Measurements from ENCODE around the gene PDE9A. TPM values are rescaled to one million over a fixed set of nuclear protein-coding genes. Genes with fewer than 3 reads are reported as not detected.

PDE9A gene
- total and polyA plus RNA-seq, 2 experiments from 2014 or later, result 26.5 to 31.1 TPM

GRCh38 chr21:42785666-42786427, 132.4 kb downstream of the PDE9A start:
- Histone ChIP-seq H3K27me3 (ENCODE audit: insufficient read depth) (peaks cover 13% of the 10 kb centered on the region), H3K4me3 (no peak overlapping the region), H3K4me2 (no peak overlapping the region), H3K36me3 (ENCODE audit: insufficient read depth) (no peaks in the 10 kb centered on the region), H2AFZ (no peak overlapping the region), H3K4me1 (ENCODE audit: insufficient read depth) (peaks cover 19% of the 10 kb centered on the region), H4K20me1 (replicated peaks; ENCODE audit: insufficient read depth) (no peaks in the 10 kb centered on the region), H3K27ac (ENCODE audit: low read depth) (no peak overlapping the region), H3K9me2 (ENCODE audit: insufficient read depth) (no peaks in the 10 kb centered on the region), H3K79me2 (replicated peaks; ENCODE audit: insufficient read depth) (no peaks in the 10 kb centered on the region), H3F3A (replicated peaks; ENCODE audit: low read depth) (peaks cover 15% of the 10 kb centered on the region; the same call in 1 of the 2 replicates)
- no peak for DNase-seq (ENCODE audit: low spot score)
- H3K9me3 Mint-ChIP-seq, result peaks cover 7% of the 10 kb centered on the region
- ATAC-seq, result no peak
- H3K27ac Mint-ChIP-seq, result no peak overlapping the region
- H3K36me3 Mint-ChIP-seq (ENCODE audit: low read depth), result peaks cover 5% of the 10 kb centered on the region; the same call in 2 of the 3 replicates
- H3K4me3 Mint-ChIP-seq, result no peak overlapping the region
- H3K4me1 Mint-ChIP-seq, result peaks cover 33% of the 10 kb centered on the region; the same call in 2 of the 3 replicates
- TF ChIP-seq ZNF114 (CRISPR knock-in tag; IDR thresholded peaks at IDR 0.05) (no peak), POLR2AphosphoS5 (IDR thresholded peaks at IDR 0.05; ENCODE audit: low read depth) (no peak), EZH2 (IDR thresholded peaks at IDR 0.05; ENCODE audit: low read depth, unreplicated experiment) (no peak), ETS1 (IDR thresholded peaks at IDR 0.05) (no peak), STAT1 (IDR thresholded peaks at IDR 0.05; ENCODE audit: unreplicated experiment) (no peak), NANOG (IDR thresholded peaks at IDR 0.05; ENCODE audit: borderline replicate concordance) (no peak), EZH2phosphoT487 (IDR thresholded peaks at IDR 0.05; ENCODE audit: unreplicated experiment) (no peak), CTCF (conservative IDR thresholded peaks at IDR 0.05; ENCODE audit: low read depth in 2 of 2) (no peak), CREB1 (CRISPR knock-in tag; IDR thresholded peaks at IDR 0.05; ENCODE audit: low read depth) (no peak), ZNF462 (CRISPR knock-in tag; IDR thresholded peaks at IDR 0.05) (no peak), ZNF331 (CRISPR knock-in tag; IDR thresholded peaks at IDR 0.05; ENCODE audit: low read depth) (no peak), REST (IDR thresholded peaks at IDR 0.05; ENCODE audit: unreplicated experiment) (no peak), JUNB (IDR thresholded peaks at IDR 0.05; ENCODE audit: unreplicated experiment) (no peak)
- peaks cover 28% of the 10 kb centered on the region for H3K27me3 Mint-ChIP-seq (ENCODE audit: insufficient read depth, low read depth, poor library complexity)
